ENCODE results near the gene TP53AIP1. TPM values are rescaled to one million over a fixed set of nuclear protein-coding genes. Genes with fewer than 3 reads are reported as not detected.
A peak's percentile ranks its signal among the peaks of the same experiment; 100 is the strongest.

Gene TP53AIP1
- total and polyA plus RNA-seq, 2 of the 8 experiments (the other 6 are each of a cell fraction or from before 2014, with no cell fraction given) = 0.03 TPM; not detected in 1

- ChIA-PET POLR2A (ENCODE audit: partially characterized antibody) (interaction anchor here (1.4 to 2.6 kb wide), 2 partner anchors 8 to 12 kb away, joined by 4 to 15 read pairs; no protein-coding TSS in a partner anchor), CTCF (ENCODE audit: partially characterized antibody) (interaction anchor here (1.5 to 13.1 kb wide), 8 partner anchors 9 to 117 kb away, joined by 6 to 473 read pairs (median 14); partner anchors contain the start of gene TP53AIP1)
- H2BK15ac ChIP-seq (ENCODE audit: low read length) = no peak overlapping the region
- no peak overlapping the region for H3K56ac ChIP-seq (replicated peaks; ENCODE audit: insufficient read length, low read depth, low read length)
- DNase-seq (ENCODE audit: low read depth in 1 of 2, low spot score in 2 of 2) (no peak), FAIRE-seq (no peak)
- WGBS, 2 experiments (ENCODE audit: extremely low coverage in 1 of 2, insufficient coverage in 1 of 2, insufficient read length in 1 of 2, insufficient replicate concordance in 2 of 2, low coverage in 1 of 2, low lambda C conversion rate in 2 of 2, missing lambda C conversion rate in 1 of 2) = 74% methylated on average over 9 of the region's 9 CpGs; no CpG with 5 or more reads in 1 of the 2 experiments
- no peak for TF ChIP-seq BRCA1 (IDR thresholded peaks at IDR 0.05; ENCODE audit: low read depth, low read length)
- TF ChIP-seq SUZ12 (IDR thresholded peaks at IDR 0.05; ENCODE audit: low read length) = 0 out of 2 replicates have a peak, but pooled peaks have one; percentile 11
- H4K5ac ChIP-seq (ENCODE audit: insufficient read length, low read depth, low read length) = no peak overlapping the region
- no peak overlapping the region for H3K14ac ChIP-seq (ENCODE audit: insufficient read length)
- H3K36me3 ChIP-seq (ENCODE audit: control insufficient read depth in 2 of 4, insufficient read depth in 4 of 4, low read length in 3 of 4) = no peaks in the 10 kb centered on the region
- H3K23ac ChIP-seq (ENCODE audit: insufficient read length) = no peak overlapping the region
- H3K4me2 ChIP-seq (ENCODE audit: insufficient read depth in 1 of 2, low read depth in 2 of 2, low read length in 2 of 2) = no peak overlapping the region
- H3K27me3 ChIP-seq (replicated peaks in 1 of 4; ENCODE audit: control insufficient read depth in 3 of 4, extremely low read depth in 1 of 4, insufficient read depth in 3 of 4, low read length in 3 of 4) = peaks cover 28 to 69% (median 62%) of the 10 kb centered on the region in 4 experiments
- no peaks in the 10 kb centered on the region for H3K79me1 ChIP-seq (ENCODE audit: low read depth, low read length)
- H4K8ac ChIP-seq (ENCODE audit: extremely low read depth, insufficient read depth, low read length) = no peak overlapping the region
- no peaks in the 10 kb centered on the region for H3K79me2 ChIP-seq (ENCODE audit: control insufficient read depth in 1 of 2, insufficient read depth in 2 of 2, low read length in 2 of 2)
- H3K23me2 ChIP-seq (ENCODE audit: low read depth, low read length) = peaks cover 5% of the 10 kb centered on the region; the same call in 1 of the 2 replicates
- no peaks in the 10 kb centered on the region for H3K9me3 ChIP-seq (ENCODE audit: insufficient read depth in 2 of 2, low read depth in 1 of 2, low read length in 1 of 2)
- no peak overlapping the region for H3K4me3 ChIP-seq (ENCODE audit: extremely low read depth in 1 of 4, insufficient read depth in 2 of 4, low read depth in 3 of 4, low read length in 4 of 4)
- H4K91ac ChIP-seq (replicated peaks; ENCODE audit: insufficient read length, low read length) = no peak overlapping the region
- H3K4me1 ChIP-seq (replicated peaks in 1 of 4; ENCODE audit: control insufficient read depth in 3 of 4, insufficient read depth in 4 of 4, low read length in 3 of 4) = peaks cover 4 to 15% (median 9%) of the 10 kb centered on the region in 4 experiments; a peak in 6 of 7 replicates
- no peak overlapping the region for H2BK5ac ChIP-seq (ENCODE audit: low read depth, low read length)
- H3K9ac ChIP-seq (replicated peaks in 1 of 4; ENCODE audit: extremely low read depth in 1 of 4, low read depth in 3 of 4, low read length in 3 of 4) = no peak overlapping the region
- H2BK20ac ChIP-seq (ENCODE audit: low read length) = no peak overlapping the region
- H3K18ac ChIP-seq (ENCODE audit: extremely low read depth, low read length) = no peak overlapping the region
- H4K20me1 ChIP-seq (replicated peaks in 1 of 2; ENCODE audit: control insufficient read depth in 1 of 2, insufficient read depth in 2 of 2, low read length in 2 of 2) = no peaks in the 10 kb centered on the region
- H3K27ac ChIP-seq (ENCODE audit: low read depth, low read length) = no peak overlapping the region
- H2AFZ ChIP-seq (ENCODE audit: low read length) = no peak overlapping the region
- no peak overlapping the region for H3K4ac ChIP-seq (replicated peaks; ENCODE audit: insufficient read length, low read depth, low read length)
- no peak overlapping the region for H2BK120ac ChIP-seq (replicated peaks; ENCODE audit: low read depth, low read length)
- H2BK12ac ChIP-seq (ENCODE audit: low read depth, low read length) = no peak overlapping the region
- 0 out of 2 replicates have a peak overlapping the region, but pooled peaks have one; percentile 13 for H2AK5ac ChIP-seq (ENCODE audit: low read depth, low read length)
These were observed 48.9 kb downstream of the TP53AIP1 start for GRCh38 chr11:128893578-128894285.

Data from H1 (cell line).